B cell (primary cell): Measurements from ENCODE around the gene GLUD1.
"Not testable (repeated sequence)": the region's sequence is repeated elsewhere in the genome, so short reads cannot be mapped to it uniquely, and the experiment has no call there.

ENCODE experiments used
- EZH2 ChIP-seq: IDR thresholded peaks from 2 replicates; pipeline ENCODE4 v1.6.1; 2012; ENCODE audit warnings: borderline replicate concordance, low read depth, mild to moderate bottlenecking, moderate library complexity, low read length; ENCODE audit not compliant: insufficient read depth, poor library complexity, severe bottlenecking
- TF ChIP-seq, protein P1 (sequence below): fragments of 200-600 bp; IDR thresholded peaks from one replicate; pipeline ENCODE4 v1.8.0; 2022; ENCODE audit warnings: antibody characterized with exemption, mild to moderate bottlenecking

DNA sequence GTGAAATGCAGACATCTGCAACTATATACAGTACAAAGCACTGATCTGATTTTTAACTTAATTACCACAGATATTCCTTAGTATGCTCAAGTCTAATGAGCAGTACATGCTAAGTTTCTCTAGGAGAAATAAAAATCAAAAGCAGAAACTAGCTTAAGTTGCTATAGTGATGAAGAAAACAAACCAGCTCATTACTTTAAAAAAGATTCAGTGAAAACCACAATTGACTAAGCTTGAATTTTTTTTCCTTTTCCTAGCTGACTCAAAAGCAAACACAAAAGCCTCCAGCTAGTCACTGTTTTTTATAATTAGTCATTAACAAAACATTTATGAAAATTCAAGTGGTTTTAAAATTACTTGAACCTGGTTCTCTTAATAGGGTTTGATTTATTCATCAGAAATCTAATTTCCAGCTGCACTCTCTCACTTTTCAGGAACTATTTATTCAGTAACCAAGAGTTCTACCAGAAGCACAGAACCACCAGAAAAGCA is 10.3 kb downstream of the GLUD1 start:
- TF ChIP-seq, protein P1, sequence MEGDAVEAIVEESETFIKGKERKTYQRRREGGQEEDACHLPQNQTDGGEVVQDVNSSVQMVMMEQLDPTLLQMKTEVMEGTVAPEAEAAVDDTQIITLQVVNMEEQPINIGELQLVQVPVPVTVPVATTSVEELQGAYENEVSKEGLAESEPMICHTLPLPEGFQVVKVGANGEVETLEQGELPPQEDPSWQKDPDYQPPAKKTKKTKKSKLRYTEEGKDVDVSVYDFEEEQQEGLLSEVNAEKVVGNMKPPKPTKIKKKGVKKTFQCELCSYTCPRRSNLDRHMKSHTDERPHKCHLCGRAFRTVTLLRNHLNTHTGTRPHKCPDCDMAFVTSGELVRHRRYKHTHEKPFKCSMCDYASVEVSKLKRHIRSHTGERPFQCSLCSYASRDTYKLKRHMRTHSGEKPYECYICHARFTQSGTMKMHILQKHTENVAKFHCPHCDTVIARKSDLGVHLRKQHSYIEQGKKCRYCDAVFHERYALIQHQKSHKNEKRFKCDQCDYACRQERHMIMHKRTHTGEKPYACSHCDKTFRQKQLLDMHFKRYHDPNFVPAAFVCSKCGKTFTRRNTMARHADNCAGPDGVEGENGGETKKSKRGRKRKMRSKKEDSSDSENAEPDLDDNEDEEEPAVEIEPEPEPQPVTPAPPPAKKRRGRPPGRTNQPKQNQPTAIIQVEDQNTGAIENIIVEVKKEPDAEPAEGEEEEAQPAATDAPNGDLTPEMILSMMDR, result not testable (repeated sequence)
- TF ChIP-seq EZH2, result not testable (repeated sequence)
